ENCODE measurements around the gene USP24. TPM values are rescaled to one million over a fixed set of nuclear protein-coding genes. Genes with fewer than 3 reads are reported as not detected.

USP24 gene
- polyA plus RNA-seq, 1 of the 3 experiments (the other 2 are of a cell fraction) = 8.1 TPM

- H3F3A ChIP-seq (replicated peaks; ENCODE audit: insufficient read depth) = no peaks in the 10 kb centered on the region
- no peaks in the 10 kb centered on the region for H3K9me2 ChIP-seq
- H4K20me1 ChIP-seq (ENCODE audit: insufficient read depth) = no peaks in the 10 kb centered on the region
- no peaks in the 10 kb centered on the region for H3K27me3 ChIP-seq (ENCODE audit: insufficient read depth)
- no peak overlapping the region for H3K4me3 ChIP-seq (ENCODE audit: low read depth in 2 of 2, low read length in 1 of 2)
- peaks cover 0 to 29% of the 10 kb centered on the region in 2 experiments; a peak in 2 of 4 replicates for H3K4me1 ChIP-seq (ENCODE audit: control insufficient read depth in 1 of 2, insufficient read depth in 2 of 2, low read depth in 1 of 2, low read length in 1 of 2)
- no peak for DNase-seq
- 66% methylated on average over 3 of the region's 4 CpGs for WGBS (ENCODE audit: low lambda C conversion rate)
- CTCF ChIA-PET = interaction anchor here (0.6 to 3.4 kb wide), 5 partner anchors 9 to 216 kb away, joined by 3 to 15 read pairs (median 6); no protein-coding TSS in a partner anchor
- no peak overlapping the region for H2AFZ ChIP-seq (ENCODE audit: low read depth)
- no peak overlapping the region for H3K4me2 ChIP-seq
- no peak overlapping the region for H3K9ac ChIP-seq
- no peak for TF ChIP-seq RAD21 (IDR thresholded peaks at IDR 0.05; ENCODE audit: low read length)
- no peak for TF ChIP-seq ELF1 (IDR thresholded peaks at IDR 0.05)
- TF ChIP-seq EP300 (IDR thresholded peaks at IDR 0.05; ENCODE audit: borderline replicate concordance in 1 of 2, low read depth in 1 of 2, low read length in 1 of 2) = no peak
- POLR2A ChIA-PET = no interaction called here
- H3K36me3 ChIP-seq (replicated peaks in 1 of 2; ENCODE audit: control insufficient read depth in 1 of 2, insufficient read depth in 2 of 2, low read length in 1 of 2) = peaks cover 6 to 10% of the 10 kb centered on the region in 2 experiments
- no peak overlapping the region for H3K27ac ChIP-seq (ENCODE audit: low read depth in 2 of 2, low read length in 1 of 2)
- no peaks in the 10 kb centered on the region for H3K79me2 ChIP-seq (ENCODE audit: insufficient read depth)
- H3K9me3 ChIP-seq = no peaks in the 10 kb centered on the region
Observed at GRCh38 chr1:55061706-55062321, 153.3 kb downstream of the USP24 start.

- Histone ChIP-seq H4K20me1 (ENCODE audit: insufficient read depth) (no peaks in the 10 kb centered on the region), H3K9me2 (no peaks in the 10 kb centered on the region), H3K36me3 (replicated peaks in 1 of 2; ENCODE audit: control insufficient read depth in 1 of 2, insufficient read depth in 2 of 2, low read length in 1 of 2) (peaks cover 2 to 4% of the 10 kb centered on the region in 2 experiments), H3K9ac (no peak overlapping the region), H3K4me1 (ENCODE audit: control insufficient read depth in 1 of 2, insufficient read depth in 2 of 2, low read depth in 1 of 2, low read length in 1 of 2) (peaks cover 0 to 29% of the 10 kb centered on the region in 2 experiments; a peak in 2 of 4 replicates), H2AFZ (ENCODE audit: low read depth) (no peak overlapping the region), H3K27me3 (ENCODE audit: insufficient read depth) (no peaks in the 10 kb centered on the region), H3K79me2 (ENCODE audit: insufficient read depth) (no peaks in the 10 kb centered on the region), H3K4me3 (ENCODE audit: low read depth in 2 of 2, low read length in 1 of 2) (no peak overlapping the region), H3K4me2 (no peak overlapping the region), H3K27ac (ENCODE audit: low read depth in 2 of 2, low read length in 1 of 2) (no peak overlapping the region), H3F3A (replicated peaks; ENCODE audit: insufficient read depth) (no peaks in the 10 kb centered on the region), H3K9me3 (no peaks in the 10 kb centered on the region)
- ChIA-PET CTCF (interaction anchor here (1.2 to 3.4 kb wide), 4 partner anchors 10 to 216 kb away, joined by 3 to 15 read pairs (median 9); no protein-coding TSS in a partner anchor), POLR2A (no interaction called here)
- no peak for DNase-seq
- TF ChIP-seq YY1 (IDR thresholded peaks at IDR 0.05; ENCODE audit: low read depth) = no peak
- TF ChIP-seq JUND (IDR thresholded peaks at IDR 0.05) = no peak
- TF ChIP-seq EP300 (IDR thresholded peaks at IDR 0.05; ENCODE audit: borderline replicate concordance in 1 of 2, low read depth in 1 of 2, low read length in 1 of 2) = no peak
- TF ChIP-seq USF2 (IDR thresholded peaks at IDR 0.05; ENCODE audit: borderline replicate concordance, low read depth, low read length) = no peak
- no peak for TF ChIP-seq TAF1 (IDR thresholded peaks at IDR 0.05; ENCODE audit: borderline replicate concordance, low read depth, low read length)
- TF ChIP-seq MAX (IDR thresholded peaks at IDR 0.05; ENCODE audit: low read depth) = no peak
- no peak for TF ChIP-seq CTCF (IDR thresholded peaks at IDR 0.05)
- TF ChIP-seq ELF1 (IDR thresholded peaks at IDR 0.05) = no peak
- no peak for TF ChIP-seq CHD2 (IDR thresholded peaks at IDR 0.05; ENCODE audit: low read length, partially characterized antibody)
- TF ChIP-seq RAD21 (IDR thresholded peaks at IDR 0.05; ENCODE audit: low read length) = no peak
- no peak for TF ChIP-seq TCF12 (IDR thresholded peaks at IDR 0.05)
- TF ChIP-seq POLR2AphosphoS5 (IDR thresholded peaks at IDR 0.05; ENCODE audit: low read depth, low read length) = no peak
- no peak for TF ChIP-seq FOXM1 (IDR thresholded peaks at IDR 0.05; ENCODE audit: low read depth)
- no peak for TF ChIP-seq RCOR1 (IDR thresholded peaks at IDR 0.05; ENCODE audit: low read length)
- TF ChIP-seq RXRA (IDR thresholded peaks at IDR 0.05; ENCODE audit: borderline replicate concordance, low read depth) = no peak
- no peak for TF ChIP-seq TEAD4 (IDR thresholded peaks at IDR 0.05; ENCODE audit: borderline replicate concordance, insufficient read depth)
- no peak for TF ChIP-seq MXI1 (IDR thresholded peaks at IDR 0.05; ENCODE audit: low read depth, low read length)
- TF ChIP-seq FOSL2 (IDR thresholded peaks at IDR 0.05; ENCODE audit: borderline replicate concordance, low read depth) = no peak
- WGBS (ENCODE audit: low lambda C conversion rate) = 82% methylated on average over 8 of the region's 13 CpGs
Observed at GRCh38 chr1:55061000-55061705, 154.0 kb downstream of the USP24 start.
